Effector CD8-positive, alpha-beta T cell (primary cell): Measurements from ENCODE around the gene MSL2.
"Not testable (repeated sequence)": the region's sequence is repeated elsewhere in the genome, so short reads cannot be mapped to it uniquely, and the experiment has no call there.

Source experiments
- DNase-seq: peaks from one replicate; lab custom pipeline; 2025; lab: John Stamatoyannopoulos, UW
- total RNA-seq, 4 experiments: gene quantifications; one replicate each; lab custom pipeline; 2026; lab: John Stamatoyannopoulos, UW

Gene MSL2
- total RNA-seq: 111 to 181 (median 157) reads per million in 4 experiments

GRCh38 chr3:136196064-136196400, at the start of gene MSL2:
Gene MSL2, minus strand, starts transcription at chr3:136196335. Its CDS starts 1,222 bp downstream, at chr3:136195113.
- DNase-seq: no peak

GRCh38 chr3:136245691-136246090, 49.6 kb upstream of the MSL2 start:
- no peak for DNase-seq

GRCh38 chr3:136239094-136239493, 43.0 kb upstream of the MSL2 start:
- DNase-seq: no peak

- no peak for DNase-seq
Measured at GRCh38 chr3:136237961-136238649, 42.0 kb upstream of the MSL2 start.

GRCh38 chr3:136237103-136237502, 41.0 kb upstream of the MSL2 start:
- no peak for DNase-seq

GRCh38 chr3:136236109-136236508, 40.0 kb upstream of the MSL2 start:
- no peak for DNase-seq

- DNase-seq: no peak
Measured at GRCh38 chr3:136235545-136235944, 39.4 kb upstream of the MSL2 start.

- DNase-seq: no peak
Measured at GRCh38 chr3:136232413-136232812, 36.3 kb upstream of the MSL2 start.

GRCh38 chr3:136222746-136223145, 26.6 kb upstream of the MSL2 start:
- not testable (repeated sequence) for DNase-seq

GRCh38 chr3:136211547-136211946, 15.4 kb upstream of the MSL2 start:
- DNase-seq: no peak

GRCh38 chr3:136209921-136210320, 13.8 kb upstream of the MSL2 start:
- DNase-seq: no peak

- no peak for DNase-seq
Measured at GRCh38 chr3:136207489-136208115, 11.5 kb upstream of the MSL2 start.

- not testable (repeated sequence) for DNase-seq
Measured at GRCh38 chr3:136199219-136199618, 3.1 kb upstream of the MSL2 start.

- DNase-seq: not testable (repeated sequence)
Measured at GRCh38 chr3:136198462-136199078, 2.4 kb upstream of the MSL2 start.

- DNase-seq: no peak
Measured at GRCh38 chr3:136197159-136197793, 1.1 kb upstream of the MSL2 start.

GRCh38 chr3:136196401-136197158, 445 bp upstream of the MSL2 start:
- DNase-seq: peak; percentile 97

GRCh38 chr3:136195258-136196063, 674 bp downstream of the MSL2 start:
- peak; percentile 68 for DNase-seq

- peak; percentile 55 for DNase-seq
Measured at GRCh38 chr3:136194409-136195257, 1.5 kb downstream of the MSL2 start.

GRCh38 chr3:136193278-136194054, 2.7 kb downstream of the MSL2 start:
- DNase-seq: no peak
